ENCODE measurements around the gene KLHL18.
A peak's percentile ranks its signal among the peaks of the same experiment; 100 is the strongest.
"Not testable (repeated sequence)": the region's sequence is repeated elsewhere in the genome, so short reads cannot be mapped to it uniquely, and the experiment has no call there.

The KLHL18 gene

GRCh38 chr3:47274652-47275051, 8.1 kb upstream of the KLHL18 start:
- no peak for DNase-seq (ENCODE audit: low spot score)

GRCh38 chr3:47276558-47276957, 6.2 kb upstream of the KLHL18 start:
- no peak for DNase-seq (ENCODE audit: low spot score)

- DNase-seq (ENCODE audit: low spot score), result no peak
Measured at GRCh38 chr3:47280519-47280918, 2.2 kb upstream of the KLHL18 start.

- DNase-seq (ENCODE audit: low spot score), result no peak
Measured at GRCh38 chr3:47283193-47283537, 421 bp downstream of the KLHL18 start.

- DNase-seq (ENCODE audit: low spot score), result peak; percentile 34
Measured at GRCh38 chr3:47283591-47284364, 1.0 kb downstream of the KLHL18 start.

- no peak for DNase-seq (ENCODE audit: low spot score)
Measured at GRCh38 chr3:47288966-47289910, 6.5 kb downstream of the KLHL18 start.

- DNase-seq (ENCODE audit: low spot score), result no peak
Measured at GRCh38 chr3:47291158-47291753, 8.5 kb downstream of the KLHL18 start.

GRCh38 chr3:47291754-47292420, 9.1 kb downstream of the KLHL18 start:
- DNase-seq (ENCODE audit: low spot score), result not testable (repeated sequence)

- DNase-seq (ENCODE audit: low spot score), result no peak
Measured at GRCh38 chr3:47293822-47294221, 11.1 kb downstream of the KLHL18 start.

- no peak for DNase-seq (ENCODE audit: low spot score)
Measured at GRCh38 chr3:47294392-47294791, 11.6 kb downstream of the KLHL18 start.

- DNase-seq (ENCODE audit: low spot score), result no peak
Measured at GRCh38 chr3:47295322-47295721, 12.6 kb downstream of the KLHL18 start.

GRCh38 chr3:47295976-47296375, 13.2 kb downstream of the KLHL18 start:
- DNase-seq (ENCODE audit: low spot score), result no peak

- no peak for DNase-seq (ENCODE audit: low spot score)
Measured at GRCh38 chr3:47296562-47297302, 14.0 kb downstream of the KLHL18 start.

- no peak for DNase-seq (ENCODE audit: low spot score)
Measured at GRCh38 chr3:47298439-47298838, 15.7 kb downstream of the KLHL18 start.

GRCh38 chr3:47299381-47300318, 16.9 kb downstream of the KLHL18 start:
- no peak for DNase-seq (ENCODE audit: low spot score)

- DNase-seq (ENCODE audit: low spot score), result no peak
Measured at GRCh38 chr3:47301456-47301855, 18.7 kb downstream of the KLHL18 start.

- no peak for DNase-seq (ENCODE audit: low spot score)
Measured at GRCh38 chr3:47306022-47306421, 23.3 kb downstream of the KLHL18 start.

GRCh38 chr3:47309231-47309630, 26.5 kb downstream of the KLHL18 start:
- DNase-seq (ENCODE audit: low spot score), result not testable (repeated sequence)

- DNase-seq (ENCODE audit: low spot score), result no peak
Measured at GRCh38 chr3:47310391-47310790, 27.6 kb downstream of the KLHL18 start.

GRCh38 chr3:47313341-47314055, 30.8 kb downstream of the KLHL18 start:
- no peak for DNase-seq (ENCODE audit: low spot score)
